Measurements from ENCODE around the gene STARD13. TPM values are rescaled to one million over a fixed set of nuclear protein-coding genes. Genes with fewer than 3 reads are reported as not detected.

Gene STARD13
- total RNA-seq, 2 experiments from 2014 or later, result not detected

DNA sequence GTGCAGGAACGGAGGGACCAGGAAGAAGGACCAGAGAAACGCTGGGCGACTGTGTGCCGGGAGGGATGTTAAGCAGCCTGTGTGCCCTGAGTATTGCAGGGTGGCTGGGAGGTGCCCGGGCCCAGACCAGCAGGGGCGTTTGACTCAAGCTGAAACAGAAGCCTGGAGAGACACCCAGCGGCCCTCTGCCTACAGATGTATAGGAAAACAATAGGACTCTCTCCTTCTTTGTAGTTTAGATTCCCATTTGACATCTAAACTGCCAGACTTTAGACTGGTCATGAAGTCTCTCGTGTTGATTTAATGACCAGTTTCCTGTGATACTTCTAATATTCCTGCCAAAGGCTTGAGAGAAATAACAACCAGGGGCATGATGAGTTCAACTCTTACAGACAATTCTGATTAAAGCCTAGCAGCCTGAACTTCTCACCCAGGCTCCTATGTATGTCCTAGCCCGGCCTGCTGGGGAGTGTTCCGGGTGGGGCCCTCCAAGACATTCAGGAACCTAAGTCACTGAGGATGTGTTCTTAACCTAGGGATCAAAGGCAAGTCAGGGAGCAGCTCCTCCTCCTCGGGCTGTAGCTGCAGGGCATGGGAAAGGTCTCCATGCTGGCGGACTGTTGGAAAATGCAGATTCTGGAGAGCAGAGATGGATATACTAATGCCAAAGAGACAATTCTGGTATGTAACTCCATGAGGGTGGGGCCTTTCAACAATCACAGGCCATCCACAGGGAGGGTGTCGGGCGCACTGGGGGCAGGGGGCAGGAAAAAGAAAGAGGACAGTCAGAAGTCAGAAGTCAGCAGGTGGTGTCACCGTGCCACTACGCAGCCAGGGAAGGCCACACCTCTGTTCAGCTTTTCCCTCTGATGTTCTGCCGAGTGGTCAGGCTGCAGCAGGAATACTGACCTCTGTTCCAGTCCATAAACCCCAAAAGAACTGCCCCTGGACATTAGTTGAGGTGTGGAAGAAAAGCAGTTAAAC, 131.8 kb downstream of the STARD13 start:
- Mint-ChIP-seq H3K27ac (no peak overlapping the region), H3K27me3 (peaks cover 10% of the 10 kb centered on the region), H3K9me3 (no peaks in the 10 kb centered on the region), H3K36me3 (ENCODE audit: low read depth) (no peaks in the 10 kb centered on the region), H3K4me1 (ENCODE audit: low read depth) (no peaks in the 10 kb centered on the region), H3K4me3 (no peak overlapping the region)
- no peak for DNase-seq
- ATAC-seq, result no peak
- intact Hi-C loops (cut with micrococcal nuclease), result no loop called here
- TF ChIP-seq, protein P1, sequence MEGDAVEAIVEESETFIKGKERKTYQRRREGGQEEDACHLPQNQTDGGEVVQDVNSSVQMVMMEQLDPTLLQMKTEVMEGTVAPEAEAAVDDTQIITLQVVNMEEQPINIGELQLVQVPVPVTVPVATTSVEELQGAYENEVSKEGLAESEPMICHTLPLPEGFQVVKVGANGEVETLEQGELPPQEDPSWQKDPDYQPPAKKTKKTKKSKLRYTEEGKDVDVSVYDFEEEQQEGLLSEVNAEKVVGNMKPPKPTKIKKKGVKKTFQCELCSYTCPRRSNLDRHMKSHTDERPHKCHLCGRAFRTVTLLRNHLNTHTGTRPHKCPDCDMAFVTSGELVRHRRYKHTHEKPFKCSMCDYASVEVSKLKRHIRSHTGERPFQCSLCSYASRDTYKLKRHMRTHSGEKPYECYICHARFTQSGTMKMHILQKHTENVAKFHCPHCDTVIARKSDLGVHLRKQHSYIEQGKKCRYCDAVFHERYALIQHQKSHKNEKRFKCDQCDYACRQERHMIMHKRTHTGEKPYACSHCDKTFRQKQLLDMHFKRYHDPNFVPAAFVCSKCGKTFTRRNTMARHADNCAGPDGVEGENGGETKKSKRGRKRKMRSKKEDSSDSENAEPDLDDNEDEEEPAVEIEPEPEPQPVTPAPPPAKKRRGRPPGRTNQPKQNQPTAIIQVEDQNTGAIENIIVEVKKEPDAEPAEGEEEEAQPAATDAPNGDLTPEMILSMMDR (IDR thresholded peaks at IDR 0.05), result no peak
- POLR2A ChIA-PET, result no interaction called here
- CTCF ChIA-PET, result no interaction called here

GRCh38 chr13:33152389-33152788, 133.2 kb downstream of the STARD13 start:
- TF ChIP-seq, protein P1 (IDR thresholded peaks at IDR 0.05), result no peak
- H3K36me3 Mint-ChIP-seq (ENCODE audit: low read depth), result no peaks in the 10 kb centered on the region
- intact Hi-C loops (cut with micrococcal nuclease), result no loop called here
- H3K9me3 Mint-ChIP-seq, result no peaks in the 10 kb centered on the region
- ChIA-PET POLR2A (no interaction called here), CTCF (no interaction called here)
- ATAC-seq (no peak), DNase-seq (no peak)
- H3K4me1 Mint-ChIP-seq (ENCODE audit: low read depth), result no peaks in the 10 kb centered on the region
- no peak overlapping the region for H3K4me3 Mint-ChIP-seq
- no peak overlapping the region for H3K27ac Mint-ChIP-seq
- peaks cover 15% of the 10 kb centered on the region for H3K27me3 Mint-ChIP-seq

DNA sequence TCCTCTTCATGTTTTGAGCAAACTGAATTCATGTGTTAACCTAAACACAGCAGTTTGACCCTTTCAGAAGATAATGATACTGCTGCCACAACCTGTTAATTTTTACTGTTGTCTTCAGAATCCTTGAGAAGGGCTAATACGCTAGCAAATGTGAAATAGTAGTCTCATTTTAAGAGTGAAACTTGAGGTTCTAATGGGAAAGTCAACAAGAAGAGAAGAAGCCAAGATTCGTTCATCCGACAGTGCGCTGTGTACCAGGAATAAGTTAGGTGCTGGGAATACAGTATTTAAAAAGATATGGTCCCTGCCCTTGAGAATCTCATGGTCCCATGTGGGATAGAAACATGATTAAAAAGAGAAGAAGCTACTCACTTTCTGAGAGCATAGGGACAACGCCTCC, 134.9 kb downstream of the STARD13 start:
- no peak for ATAC-seq
- CTCF ChIA-PET, result no interaction called here
- TF ChIP-seq, protein P1 (IDR thresholded peaks at IDR 0.05), result no peak

GRCh38 chr13:33150126-33150525, 135.4 kb downstream of the STARD13 start:
- Mint-ChIP-seq H3K27me3 (peaks cover 15% of the 10 kb centered on the region), H3K9me3 (no peaks in the 10 kb centered on the region), H3K36me3 (ENCODE audit: low read depth) (no peaks in the 10 kb centered on the region), H3K4me3 (no peak overlapping the region), H3K27ac (no peak overlapping the region), H3K4me1 (ENCODE audit: low read depth) (peaks cover 5% of the 10 kb centered on the region)
- TF ChIP-seq, protein P1 (IDR thresholded peaks at IDR 0.05), result no peak
- POLR2A ChIA-PET, result no interaction called here
- DNase-seq, result no peak
- intact Hi-C loops (cut with micrococcal nuclease), result no loop called here
- ATAC-seq, result no peak
- CTCF ChIA-PET, result no interaction called here

More for the DNA sequence above, 134.9 kb downstream of the STARD13 start:
- no peak for DNase-seq
- no peaks in the 10 kb centered on the region for H3K9me3 Mint-ChIP-seq
- H3K27me3 Mint-ChIP-seq, result peaks cover 15% of the 10 kb centered on the region
- intact Hi-C loops (cut with micrococcal nuclease), result no loop called here
- H3K4me1 Mint-ChIP-seq (ENCODE audit: low read depth), result peaks cover 5% of the 10 kb centered on the region
- POLR2A ChIA-PET, result no interaction called here
- no peaks in the 10 kb centered on the region for H3K36me3 Mint-ChIP-seq (ENCODE audit: low read depth)
- H3K27ac Mint-ChIP-seq, result no peak overlapping the region
- H3K4me3 Mint-ChIP-seq, result no peak overlapping the region

GRCh38 chr13:33147832-33148231, 137.7 kb downstream of the STARD13 start:
- CTCF ChIA-PET, result no interaction called here
- ATAC-seq (no peak), DNase-seq (no peak)
- Mint-ChIP-seq H3K27ac (no peak overlapping the region), H3K4me3 (no peak overlapping the region), H3K4me1 (ENCODE audit: low read depth) (peaks cover 5% of the 10 kb centered on the region), H3K9me3 (no peaks in the 10 kb centered on the region), H3K36me3 (ENCODE audit: low read depth) (no peaks in the 10 kb centered on the region), H3K27me3 (peaks cover 14% of the 10 kb centered on the region)
- intact Hi-C loops (cut with micrococcal nuclease), result no loop called here
- POLR2A ChIA-PET, result no interaction called here
- TF ChIP-seq, protein P1 (IDR thresholded peaks at IDR 0.05), result no peak
